ENCODE measurements around the gene SBF2.

DNA sequence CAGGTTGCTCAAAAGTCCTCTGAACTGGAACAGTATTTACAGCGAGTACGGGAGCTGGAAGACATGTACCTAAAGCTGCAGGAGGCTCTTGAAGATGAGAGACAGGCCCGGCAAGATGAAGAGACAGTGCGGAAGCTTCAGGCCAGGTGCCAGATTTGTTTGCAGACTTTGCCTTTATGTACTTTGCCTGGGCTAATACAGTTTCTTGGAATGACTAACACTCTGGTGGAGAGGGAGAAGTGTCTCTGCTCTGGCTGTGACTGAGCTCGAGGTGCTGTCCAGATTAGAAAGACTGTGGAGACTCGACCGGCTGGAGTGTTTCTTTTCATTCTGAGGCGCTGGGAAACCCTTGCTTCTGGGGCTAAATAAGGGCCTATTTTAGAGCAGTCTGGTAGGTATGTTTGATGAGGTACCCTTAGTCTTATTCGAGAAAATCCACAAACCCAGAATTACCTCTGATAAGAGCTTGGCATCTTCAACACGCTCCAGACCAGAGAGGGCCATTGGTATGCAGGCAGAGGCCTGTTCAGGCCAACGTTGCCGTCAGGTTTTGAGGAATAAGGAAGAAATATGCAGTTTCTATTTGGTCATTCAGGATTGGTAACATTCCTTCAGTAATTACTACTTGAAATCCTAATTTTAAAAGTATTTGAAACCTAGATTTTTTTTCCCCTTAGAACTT lies 553.7 kb downstream of the SBF2 start:
- no peak for TF ChIP-seq ZNF749 (CRISPR knock-in tag; IDR thresholded peaks at IDR 0.05; ENCODE audit: borderline replicate concordance)
- TF ChIP-seq SP1 (IDR thresholded peaks at IDR 0.05) = no peak
- TF ChIP-seq SP1 (CRISPR knock-in tag; IDR thresholded peaks at IDR 0.05) = no peak
